ENCODE measurements around the gene CDC14A.
A peak's percentile ranks its signal among the peaks of the same experiment; 100 is the strongest.

CDC14A gene

DNA sequence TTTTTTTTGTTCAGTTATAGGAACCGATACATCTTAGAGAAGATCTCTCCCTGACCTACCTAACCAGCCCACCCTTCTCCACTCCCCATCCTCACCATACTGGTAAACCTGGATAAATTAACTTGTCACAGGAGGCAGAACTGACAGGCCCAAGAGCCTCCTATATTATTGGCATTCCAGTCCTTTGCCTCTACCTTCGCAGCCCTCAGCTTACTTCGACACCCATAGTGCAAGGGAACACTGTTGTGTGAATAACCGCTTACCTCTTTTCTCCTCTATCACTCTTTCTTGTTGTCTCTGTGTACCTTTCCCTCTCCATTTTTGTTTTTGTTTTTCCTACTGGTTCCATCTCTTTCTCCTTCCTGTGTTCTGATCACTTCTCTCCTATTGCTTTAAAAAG lies 58.7 kb downstream of the CDC14A start:
- no peak for DNase-seq

GRCh38 chr1:100411574-100411973 lies 59.3 kb downstream of the CDC14A start:
- no peak for DNase-seq

DNA sequence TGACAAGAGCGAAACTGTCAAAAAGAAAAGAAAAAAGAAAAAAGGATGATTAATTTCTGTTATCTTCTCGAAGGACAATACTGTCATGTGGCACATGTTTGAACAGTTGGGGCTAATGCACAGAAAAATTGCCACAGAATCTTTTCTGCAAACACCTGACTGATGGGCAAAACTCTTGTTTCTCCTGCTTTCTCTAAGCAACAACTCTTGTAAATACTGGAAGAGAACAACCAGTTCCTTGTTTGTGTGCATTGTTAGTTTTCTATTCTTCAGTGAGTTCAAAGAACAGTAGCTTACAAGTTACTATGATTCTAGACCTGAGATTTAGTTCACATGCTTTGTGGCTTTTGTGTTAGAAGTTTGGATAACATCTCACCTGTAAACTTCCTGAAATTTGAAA lies 60.7 kb downstream of the CDC14A start:
- no peak for DNase-seq

GRCh38 chr1:100414693-100415497 lies 62.6 kb downstream of the CDC14A start:
- no peak for DNase-seq

DNA sequence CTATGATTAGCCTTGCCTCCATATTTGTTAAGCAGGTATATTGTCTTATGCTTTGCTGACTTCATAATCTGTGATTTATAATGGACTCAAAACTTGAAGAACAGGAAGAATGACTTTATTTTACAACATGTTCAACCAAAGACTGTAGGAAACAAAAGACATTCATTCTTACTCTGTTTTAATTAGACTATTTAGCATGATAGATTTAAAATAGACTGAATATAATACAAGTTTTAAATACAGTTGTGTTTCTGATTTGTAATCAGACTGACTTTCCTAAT lies 63.1 kb downstream of the CDC14A start:
- DNase-seq = no peak

DNA sequence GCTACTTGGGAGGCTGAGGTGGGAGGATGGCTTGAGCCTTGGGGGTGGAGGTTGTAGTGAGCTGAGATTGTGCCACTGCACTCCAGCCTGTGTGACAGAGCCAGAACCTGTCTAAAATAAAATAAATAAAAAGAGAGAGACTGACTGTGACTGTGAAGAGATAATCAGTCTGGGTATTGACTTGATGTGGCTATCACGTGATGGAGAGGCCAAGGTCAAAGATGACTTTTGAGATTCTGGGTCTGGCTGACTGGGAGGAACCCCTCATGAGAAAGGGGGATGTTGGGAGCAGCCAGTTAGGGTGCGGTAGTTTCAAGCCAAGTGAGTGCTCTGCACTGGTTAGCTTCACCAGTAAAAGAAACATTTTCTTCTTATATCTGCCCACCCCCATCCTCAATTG lies 66.8 kb downstream of the CDC14A start:
- no peak for DNase-seq

GRCh38 chr1:100422065-100422464 lies 69.8 kb downstream of the CDC14A start:
- DNase-seq = no peak

GRCh38 chr1:100423832-100424337 lies 71.6 kb downstream of the CDC14A start:
- no peak for DNase-seq

DNA sequence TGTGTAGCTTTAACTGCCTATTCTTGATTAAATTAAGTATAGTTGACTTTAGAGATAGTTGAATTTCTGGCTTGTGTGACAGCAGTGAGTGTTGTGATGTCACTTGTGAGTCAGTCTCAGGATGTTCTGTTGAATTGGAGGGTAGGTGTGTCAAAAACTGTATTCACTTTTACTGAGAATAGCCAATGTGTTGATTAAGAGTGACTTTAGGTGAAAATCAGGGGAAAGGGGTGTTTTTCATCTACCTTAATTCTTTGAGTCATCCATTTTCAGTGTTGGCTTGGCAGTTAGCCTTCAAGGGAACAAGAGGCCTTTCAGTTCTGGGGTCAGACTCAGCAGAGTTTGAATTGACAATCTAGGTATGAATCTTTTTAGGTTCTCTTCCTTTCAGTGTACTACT lies 75.9 kb downstream of the CDC14A start:
- no peak for DNase-seq

- DNase-seq = no peak
Observed at GRCh38 chr1:100430325-100430756, 78.0 kb downstream of the CDC14A start.

DNA sequence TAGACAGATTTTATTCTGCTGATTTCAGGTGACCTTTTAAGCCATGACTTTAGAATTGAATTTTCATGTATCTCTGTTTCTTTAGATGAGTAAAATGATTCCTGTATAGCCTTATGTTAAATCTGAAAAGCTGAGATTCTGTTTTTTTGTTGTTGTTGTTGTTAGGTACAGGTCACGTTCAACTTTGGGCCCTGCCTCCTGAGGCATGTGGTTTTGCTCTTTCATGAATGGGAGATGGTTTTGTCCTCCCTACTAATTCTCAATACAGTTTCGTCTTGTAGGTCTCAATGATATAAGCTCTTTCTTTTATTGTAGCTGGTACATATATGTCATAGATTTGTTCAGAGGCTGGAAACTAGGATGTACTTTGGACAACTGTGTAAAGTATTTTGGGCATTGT lies 79.6 kb downstream of the CDC14A start:
- DNase-seq = no peak

DNA sequence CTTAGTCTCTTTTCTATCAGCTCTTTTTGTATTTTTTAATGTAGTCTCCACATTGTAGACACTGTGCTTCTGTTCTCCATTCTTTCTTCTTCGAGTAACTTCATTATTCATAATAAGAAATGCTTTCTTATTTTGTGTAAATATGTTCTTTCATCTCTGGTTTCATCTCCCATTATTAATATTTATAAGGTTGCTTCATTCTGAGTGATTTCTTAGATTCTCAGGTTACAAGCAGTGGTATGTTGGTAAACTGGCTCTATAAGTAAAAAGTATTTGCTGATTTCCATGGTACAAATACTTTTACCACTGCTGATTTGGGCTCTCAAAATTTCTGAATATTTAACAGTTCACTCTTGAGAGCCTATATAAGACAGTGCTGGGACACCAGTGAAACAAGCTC lies 81.3 kb downstream of the CDC14A start:
- DNase-seq = no peak

GRCh38 chr1:100434831-100435230 lies 82.5 kb downstream of the CDC14A start:
- no peak for DNase-seq

GRCh38 chr1:100438375-100438774 lies 86.1 kb downstream of the CDC14A start:
- no peak for DNase-seq

- no peak for DNase-seq
Observed at GRCh38 chr1:100438789-100439188, 86.5 kb downstream of the CDC14A start.

DNA sequence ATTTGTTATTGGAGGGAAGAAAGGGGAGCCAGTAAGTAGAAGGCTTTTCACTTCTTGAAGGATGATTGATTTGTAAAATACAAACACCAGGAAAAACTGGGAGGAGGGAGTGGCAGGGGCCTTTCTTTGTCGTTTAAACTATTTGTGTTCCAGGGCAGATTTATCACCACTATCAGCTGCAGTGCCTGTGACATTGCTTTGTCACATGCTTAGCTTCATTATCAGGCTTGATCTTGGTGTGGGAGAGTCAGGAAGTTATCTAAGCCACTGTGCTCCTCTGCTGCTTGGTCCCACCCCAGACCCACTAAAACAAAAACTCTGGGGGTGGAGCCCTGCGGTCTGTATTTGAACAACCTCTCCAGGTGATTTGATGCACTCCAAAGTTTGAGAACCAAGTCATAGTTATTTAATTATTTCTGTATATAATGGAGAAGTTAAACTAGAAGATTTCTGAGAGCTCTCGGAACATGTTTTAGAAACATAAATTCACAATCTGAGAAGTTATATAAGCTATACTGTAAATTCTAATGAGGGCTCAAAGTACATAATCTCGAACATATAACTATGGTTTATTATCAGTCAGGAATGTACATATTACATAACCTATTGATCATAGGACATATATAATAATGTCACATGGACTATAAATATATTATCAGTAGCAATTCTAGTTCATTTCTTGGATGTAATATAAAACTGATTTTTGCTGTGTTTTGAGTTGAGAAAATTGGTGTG lies 87.9 kb downstream of the CDC14A start:
- peak; percentile 53 for DNase-seq

- DNase-seq = no peak
Observed at GRCh38 chr1:100441146-100441545, 88.8 kb downstream of the CDC14A start.

DNA sequence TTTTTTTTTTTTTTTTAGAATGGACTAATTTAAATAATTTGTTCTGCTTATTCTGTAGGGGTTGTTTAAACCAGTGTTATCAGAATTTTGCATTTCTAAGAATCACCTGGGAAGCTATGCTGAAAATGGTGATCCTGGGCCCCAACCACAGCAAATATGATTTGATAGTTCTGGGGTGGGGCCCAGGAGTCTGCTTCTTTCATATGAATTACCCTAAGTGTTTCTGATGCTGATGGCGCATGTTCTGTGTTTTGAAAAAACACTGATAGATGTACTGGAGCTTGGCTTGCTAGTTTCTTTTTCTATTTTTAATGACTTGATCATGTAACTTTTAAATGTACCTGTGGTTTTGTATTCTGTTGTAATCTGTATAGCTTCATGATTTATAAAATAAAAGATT lies 89.3 kb downstream of the CDC14A start:
- no peak for DNase-seq

- DNase-seq = no peak
Observed at GRCh38 chr1:100443811-100444571, 91.7 kb downstream of the CDC14A start.

DNA sequence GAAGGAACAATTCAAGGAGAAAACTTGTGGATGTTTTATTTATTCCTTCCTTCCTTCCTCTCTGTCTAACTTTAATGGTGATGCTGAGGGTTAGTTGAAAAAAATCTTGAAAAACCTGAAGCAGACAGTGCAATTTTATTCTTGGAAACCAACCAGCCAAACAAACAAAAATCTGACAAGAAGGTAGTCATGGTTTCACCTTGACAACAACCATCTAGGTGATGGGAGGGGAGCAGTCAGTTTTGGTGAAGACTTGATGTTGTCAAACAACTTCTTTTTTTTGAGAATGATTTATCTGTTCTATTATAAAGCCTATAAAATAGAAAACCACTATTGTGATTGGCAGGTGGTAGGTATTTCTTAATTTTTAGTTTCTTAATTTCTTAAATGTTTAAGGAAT lies 93.3 kb downstream of the CDC14A start:
- no peak for DNase-seq

DNA sequence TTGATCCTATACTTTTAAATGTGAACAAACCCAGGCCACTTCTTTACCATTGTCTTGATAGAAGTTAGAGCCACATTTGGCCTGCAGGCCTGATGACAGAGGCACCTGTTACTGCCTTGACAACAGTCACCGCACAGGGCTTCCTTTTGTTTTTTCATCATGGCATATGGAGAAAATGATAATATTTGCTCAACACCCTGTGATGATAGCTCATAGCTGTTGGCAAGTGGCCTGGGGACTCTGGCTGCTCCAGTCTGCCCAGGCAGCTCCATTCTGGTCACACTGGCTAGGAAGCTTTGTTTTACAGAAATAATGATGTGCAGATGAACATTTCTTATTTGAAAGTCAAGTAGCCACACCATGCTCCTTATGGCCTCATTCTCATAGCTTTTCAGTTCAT lies 96.1 kb downstream of the CDC14A start:
- DNase-seq = no peak

- DNase-seq = no peak
Observed at GRCh38 chr1:100449477-100449876, 97.2 kb downstream of the CDC14A start.

DNA sequence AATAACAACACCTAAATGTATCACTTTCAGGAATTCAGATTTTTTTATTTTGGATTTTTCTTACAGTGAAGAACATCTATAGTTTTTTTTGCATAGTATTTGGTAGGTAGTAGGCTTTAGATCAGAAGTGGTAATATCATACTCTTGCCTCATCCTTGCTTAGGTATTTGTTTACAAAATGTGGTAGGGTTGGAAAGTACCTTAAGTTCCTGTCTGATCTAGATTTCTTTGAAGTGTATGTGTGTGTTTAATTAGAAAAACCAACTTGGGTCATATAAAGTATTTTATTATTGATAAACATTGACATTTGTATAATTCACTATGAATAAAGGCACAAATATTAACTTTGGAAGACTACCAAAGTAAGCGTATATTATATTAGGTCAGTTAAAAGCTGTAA lies 100.3 kb downstream of the CDC14A start:
- DNase-seq = no peak
